HEK293 (cell line): ENCODE results near the gene SMIM20.
A peak's percentile ranks its signal among the peaks of the same experiment; 100 is the strongest.

ENCODE experiments used
- CTCF ChIA-PET: fragments of 350-600 bp; formaldehyde crosslinking; extraction: SDS; loops from one replicate; lab custom pipeline; 2021; ENCODE audit warnings: antibody characterized with exemption; lab: Yijun Ruan, JAX
- POLR2A ChIA-PET: fragments of 300-600 bp; formaldehyde crosslinking; extraction: SDS; loops from one replicate; lab custom pipeline; 2020; ENCODE audit warnings: antibody characterized with exemption, inconsistent platforms; lab: Yijun Ruan, JAX
- H3K27ac ChIP-seq: fragments of 200-500 bp; sonication (Bioruptor generic); 2 replicates; pipeline ENCODE4 v1.5.1; 2014; ENCODE audit warnings: low read depth, low read length, control low read depth, inconsistent platforms; ENCODE audit errors: extremely low read depth
- H3K36me3 ChIP-seq, 2 experiments: fragments of 200-500 bp in 1 of 2; sonication (Bioruptor generic) in 1 of 2; 1 replicate in 1 of 2; 2 replicates in 1 of 2; pipeline ENCODE4 v1.5.1; 2014 to 2017; ENCODE audit warnings: inconsistent platforms in 2 of 2, low read length in 2 of 2; ENCODE audit not compliant: control insufficient read depth in 2 of 2, insufficient read depth in 1 of 2
- H3K4me1 ChIP-seq: fragments of 200-500 bp; sonication (Bioruptor generic); 2 replicates; pipeline ENCODE4 v1.5.1; 2014; ENCODE audit warnings: mild to moderate bottlenecking, low read length, inconsistent platforms; ENCODE audit not compliant: control insufficient read depth, insufficient read depth
- H3K4me3 ChIP-seq: 2 replicates; pipeline ENCODE4 v1.5.1; 2011; ENCODE audit warnings: low read depth, mild to moderate bottlenecking, control low read depth, low read length, moderate library complexity
- H3K9me3 ChIP-seq: fragments of 200-500 bp; sonication (Bioruptor generic); 2 replicates; pipeline ENCODE4 v1.5.1; 2014; ENCODE audit warnings: low read depth, low read length, inconsistent platforms; ENCODE audit not compliant: control insufficient read depth, insufficient read depth
- EGR2 ChIP-seq: fragments of 450-650 bp; formaldehyde crosslinking; IDR thresholded peaks from 2 replicates; pipeline ENCODE4 v1.5.1; 2016; ENCODE audit warnings: low read depth, missing biosample characterization, missing genetic modification characterization
- FEZF1 ChIP-seq: fragments of 450-650 bp; formaldehyde crosslinking; IDR thresholded peaks from 2 replicates; pipeline ENCODE4 v1.5.1; 2016; ENCODE audit warnings: missing biosample characterization, missing genetic modification characterization
- GLI4 ChIP-seq: fragments of 450-650 bp; formaldehyde crosslinking; IDR thresholded peaks from 2 replicates; pipeline ENCODE4 v1.5.1; 2016; ENCODE audit warnings: missing biosample characterization, missing genetic modification characterization
- MEIS1 ChIP-seq: sonication (generic); formaldehyde crosslinking; IDR thresholded peaks from 2 replicates; pipeline ENCODE4 v1.8.1; 2022; ENCODE audit warnings: missing genetic modification reagents, mild to moderate bottlenecking, borderline replicate concordance
- PRDM6 ChIP-seq: fragments of 450-650 bp; formaldehyde crosslinking; IDR thresholded peaks from 2 replicates; pipeline ENCODE4 v1.5.1; 2017; ENCODE audit warnings: missing biosample characterization, missing genetic modification characterization
- ZBTB6 ChIP-seq: fragments of 450-650 bp; formaldehyde crosslinking; IDR thresholded peaks from 2 replicates; pipeline ENCODE4 v1.5.1; 2017; ENCODE audit warnings: missing biosample characterization, missing genetic modification characterization
- ZBTB7A ChIP-seq: fragments of 450-650 bp; formaldehyde crosslinking; IDR thresholded peaks from 2 replicates; pipeline ENCODE4 v1.5.1; 2016; ENCODE audit warnings: low read depth, missing biosample characterization, missing genetic modification characterization
- ZFHX2 ChIP-seq: fragments of 450-650 bp; formaldehyde crosslinking; conservative IDR thresholded peaks from 2 replicates; pipeline ENCODE4 v1.5.1; 2016; ENCODE audit warnings: missing biosample characterization, missing genetic modification characterization
- ZIC2 ChIP-seq: fragments of 450-650 bp; formaldehyde crosslinking; IDR thresholded peaks from 2 replicates; pipeline ENCODE4 v1.5.1; 2016; ENCODE audit warnings: missing biosample characterization, missing genetic modification characterization
- ZNF112 ChIP-seq: fragments of 450-650 bp; formaldehyde crosslinking; IDR thresholded peaks from 2 replicates; pipeline ENCODE4 v1.5.0; 2017; ENCODE audit warnings: missing biosample characterization, missing genetic modification characterization
- ZNF140 ChIP-seq: fragments of 450-650 bp; formaldehyde crosslinking; IDR thresholded peaks from 2 replicates; pipeline ENCODE4 v1.5.1; 2016; ENCODE audit warnings: missing biosample characterization, missing genetic modification characterization
- ZNF23 ChIP-seq: fragments of 450-650 bp; formaldehyde crosslinking; IDR thresholded peaks from 2 replicates; pipeline ENCODE4 v1.5.1; 2016; ENCODE audit warnings: missing biosample characterization, missing genetic modification characterization, borderline replicate concordance
- ZNF248 ChIP-seq: fragments of 450-650 bp; formaldehyde crosslinking; IDR thresholded peaks from 2 replicates; pipeline ENCODE4 v1.5.1; 2017; ENCODE audit warnings: missing biosample characterization, missing genetic modification characterization
- ZNF529 ChIP-seq: fragments of 450-650 bp; formaldehyde crosslinking; IDR thresholded peaks from 2 replicates; pipeline ENCODE4 v1.5.1; 2017; ENCODE audit warnings: missing genetic modification characterization, missing biosample characterization; ENCODE audit not compliant: insufficient replicate concordance
- ZNF610 ChIP-seq: fragments of 450-650 bp; formaldehyde crosslinking; IDR thresholded peaks from 2 replicates; pipeline ENCODE4 v1.5.1; 2016; ENCODE audit warnings: missing biosample characterization, missing genetic modification characterization, borderline replicate concordance
- ZNF623 ChIP-seq: fragments of 450-650 bp; formaldehyde crosslinking; IDR thresholded peaks from 2 replicates; pipeline ENCODE4 v1.5.1; 2016; ENCODE audit warnings: missing biosample characterization, missing genetic modification characterization
- ZSCAN18 ChIP-seq: fragments of 450-650 bp; formaldehyde crosslinking; IDR thresholded peaks from 2 replicates; pipeline ENCODE4 v1.5.1; 2016; ENCODE audit warnings: missing biosample characterization, missing genetic modification characterization
- TF ChIP-seq, protein P1 (sequence below): fragments of 450-650 bp; formaldehyde crosslinking; IDR thresholded peaks from 2 replicates; pipeline ENCODE4 v1.5.1; 2016; ENCODE audit warnings: missing biosample characterization, missing genetic modification characterization
- TF ChIP-seq, protein P2 (sequence below): fragments of 450-650 bp; formaldehyde crosslinking; IDR thresholded peaks from 2 replicates; pipeline ENCODE4 v1.5.1; 2016; ENCODE audit warnings: missing biosample characterization, missing genetic modification characterization

SMIM20 gene

DNA sequence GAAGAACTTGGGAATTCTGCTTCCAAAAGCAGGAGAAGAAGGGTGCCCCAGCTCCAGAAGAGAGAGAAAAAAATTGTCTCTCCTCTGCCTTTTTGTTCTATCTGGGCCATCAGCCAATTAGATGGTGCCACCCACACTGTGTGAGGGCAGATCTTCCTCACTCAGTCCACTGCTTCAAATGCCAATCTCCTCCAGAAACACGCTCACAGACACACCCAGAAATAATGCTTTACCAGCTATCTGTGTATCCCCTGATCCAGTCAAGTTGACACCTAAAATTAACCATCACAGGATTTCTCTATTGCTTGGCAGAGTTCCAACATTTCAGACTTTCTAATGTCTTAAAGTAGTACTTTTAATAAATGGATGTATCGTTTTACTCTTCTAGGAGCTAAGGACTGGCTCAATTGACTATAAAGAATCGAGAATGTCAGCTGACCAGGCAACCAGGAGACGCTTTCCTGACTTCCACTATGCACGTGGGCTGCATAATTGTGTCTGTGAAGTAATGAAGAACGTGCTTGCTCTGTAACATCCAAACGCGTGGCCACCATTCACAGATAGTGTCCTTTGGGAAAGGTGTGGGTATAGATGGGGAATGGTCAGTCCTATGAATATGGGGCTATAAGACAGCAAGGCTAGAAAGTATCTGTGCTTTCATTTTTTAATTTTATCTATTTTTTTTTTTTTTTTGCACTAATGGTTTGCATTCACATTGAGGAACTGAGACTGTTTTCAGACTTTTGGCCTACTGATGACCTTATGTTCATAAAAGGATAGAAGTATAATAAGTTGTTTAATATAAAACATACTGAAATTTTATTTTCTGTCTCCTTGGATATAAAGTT lies 9.9 kb upstream of the SMIM20 start:
- H3K9me3 ChIP-seq, result no peaks in the 10 kb centered on the region
- CTCF ChIA-PET, result interaction anchor here (0.7 kb wide), 1 partner anchor 49 kb away, joined by 3 read pairs; no protein-coding TSS in a partner anchor
- H3K27ac ChIP-seq, result no peak overlapping the region
- H3K4me1 ChIP-seq, result no peaks in the 10 kb centered on the region
- no peak overlapping the region for H3K4me3 ChIP-seq
- POLR2A ChIA-PET, result no interaction called here
- H3K36me3 ChIP-seq, result no peaks in the 10 kb centered on the region
- TF ChIP-seq ZBTB6 (tag by site-specific recombination) (no peak), FEZF1 (tag by site-specific recombination) (0 out of 2 replicates have a peak, but pooled peaks have one; percentile 25), ZFHX2 (tag by site-specific recombination) (peak; percentile 24; the same call in 1 of the 2 replicates)
- TF ChIP-seq, all 188 proteins: peak for 2

DNA sequence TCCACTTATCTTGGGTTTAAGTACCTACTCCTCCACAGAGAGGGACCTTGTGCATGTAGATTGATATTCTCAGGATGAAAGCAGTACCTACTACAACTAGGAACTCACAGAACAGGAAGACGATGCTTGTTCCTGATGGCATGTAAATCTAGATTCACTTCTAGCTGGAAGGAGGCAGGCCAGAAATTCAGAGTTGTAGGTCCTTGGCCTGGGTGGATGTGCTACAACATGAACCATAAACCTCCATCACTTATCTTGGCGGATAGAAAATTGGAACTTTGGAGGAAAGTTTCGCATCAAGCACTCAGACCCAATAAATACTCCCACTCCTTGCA lies 9.3 kb upstream of the SMIM20 start:
- Histone ChIP-seq H3K9me3 (no peaks in the 10 kb centered on the region), H3K36me3 (no peaks in the 10 kb centered on the region), H3K27ac (no peak overlapping the region), H3K4me1 (no peaks in the 10 kb centered on the region), H3K4me3 (no peak overlapping the region)
- ChIA-PET POLR2A (no interaction called here), CTCF (no interaction called here)
- TF ChIP-seq EGR2 (tag by site-specific recombination) (no peak), GLI4 (tag by site-specific recombination) (no peak), ZNF23 (tag by site-specific recombination) (no peak), ZIC2 (no peak), ZNF610 (tag by site-specific recombination) (no peak), ZNF623 (tag by site-specific recombination) (no peak), MEIS1 (no peak), ZNF529 (no peak), PRDM6 (tag by site-specific recombination) (no peak), ZNF140 (tag by site-specific recombination) (no peak), ZSCAN18 (tag by site-specific recombination) (no peak), ZNF248 (no peak), ZBTB7A (tag by site-specific recombination) (no peak), ZNF112 (tag by site-specific recombination) (no peak)
- TF ChIP-seq, protein P1, sequence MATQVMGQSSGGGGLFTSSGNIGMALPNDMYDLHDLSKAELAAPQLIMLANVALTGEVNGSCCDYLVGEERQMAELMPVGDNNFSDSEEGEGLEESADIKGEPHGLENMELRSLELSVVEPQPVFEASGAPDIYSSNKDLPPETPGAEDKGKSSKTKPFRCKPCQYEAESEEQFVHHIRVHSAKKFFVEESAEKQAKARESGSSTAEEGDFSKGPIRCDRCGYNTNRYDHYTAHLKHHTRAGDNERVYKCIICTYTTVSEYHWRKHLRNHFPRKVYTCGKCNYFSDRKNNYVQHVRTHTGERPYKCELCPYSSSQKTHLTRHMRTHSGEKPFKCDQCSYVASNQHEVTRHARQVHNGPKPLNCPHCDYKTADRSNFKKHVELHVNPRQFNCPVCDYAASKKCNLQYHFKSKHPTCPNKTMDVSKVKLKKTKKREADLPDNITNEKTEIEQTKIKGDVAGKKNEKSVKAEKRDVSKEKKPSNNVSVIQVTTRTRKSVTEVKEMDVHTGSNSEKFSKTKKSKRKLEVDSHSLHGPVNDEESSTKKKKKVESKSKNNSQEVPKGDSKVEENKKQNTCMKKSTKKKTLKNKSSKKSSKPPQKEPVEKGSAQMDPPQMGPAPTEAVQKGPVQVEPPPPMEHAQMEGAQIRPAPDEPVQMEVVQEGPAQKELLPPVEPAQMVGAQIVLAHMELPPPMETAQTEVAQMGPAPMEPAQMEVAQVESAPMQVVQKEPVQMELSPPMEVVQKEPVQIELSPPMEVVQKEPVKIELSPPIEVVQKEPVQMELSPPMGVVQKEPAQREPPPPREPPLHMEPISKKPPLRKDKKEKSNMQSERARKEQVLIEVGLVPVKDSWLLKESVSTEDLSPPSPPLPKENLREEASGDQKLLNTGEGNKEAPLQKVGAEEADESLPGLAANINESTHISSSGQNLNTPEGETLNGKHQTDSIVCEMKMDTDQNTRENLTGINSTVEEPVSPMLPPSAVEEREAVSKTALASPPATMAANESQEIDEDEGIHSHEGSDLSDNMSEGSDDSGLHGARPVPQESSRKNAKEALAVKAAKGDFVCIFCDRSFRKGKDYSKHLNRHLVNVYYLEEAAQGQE, result no peak
- TF ChIP-seq, protein P2, sequence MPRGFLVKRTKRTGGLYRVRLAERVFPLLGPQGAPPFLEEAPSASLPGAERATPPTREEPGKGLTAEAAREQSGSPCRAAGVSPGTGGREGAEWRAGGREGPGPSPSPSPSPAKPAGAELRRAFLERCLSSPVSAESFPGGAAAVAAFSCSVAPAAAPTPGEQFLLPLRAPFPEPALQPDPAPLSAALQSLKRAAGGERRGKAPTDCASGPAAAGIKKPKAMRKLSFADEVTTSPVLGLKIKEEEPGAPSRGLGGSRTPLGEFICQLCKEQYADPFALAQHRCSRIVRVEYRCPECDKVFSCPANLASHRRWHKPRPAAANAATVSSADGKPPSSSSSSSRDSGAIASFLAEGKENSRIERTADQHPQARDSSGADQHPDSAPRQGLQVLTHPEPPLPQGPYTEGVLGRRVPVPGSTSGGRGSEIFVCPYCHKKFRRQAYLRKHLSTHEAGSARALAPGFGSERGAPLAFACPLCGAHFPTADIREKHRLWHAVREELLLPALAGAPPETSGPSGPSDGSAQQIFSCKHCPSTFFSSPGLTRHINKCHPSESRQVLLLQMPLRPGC (tag by site-specific recombination), result no peak
